Parathyroid adenoma (tissue), 2 donors: ENCODE results near the gene SPESP1.

Experiments used
- H2AFZ ChIP-seq: fragments of 300-600 bp; sonication (generic); one replicate; pipeline ENCODE4 v1.7.0; 2017; ENCODE audit warnings: antibody characterized with exemption, mild to moderate bottlenecking
- H3K27ac ChIP-seq: fragments of 300-600 bp; sonication (generic); one replicate; pipeline ENCODE4 v1.7.0; 2017
- H3K27me3 ChIP-seq: fragments of 300-600 bp; sonication (generic); one replicate; pipeline ENCODE4 v1.7.0; 2017; ENCODE audit warnings: low read length; ENCODE audit not compliant: control insufficient read depth, insufficient read depth
- H3K36me3 ChIP-seq: fragments of 300-600 bp; sonication (generic); one replicate; pipeline ENCODE4 v1.7.0; 2017; ENCODE audit warnings: low read length; ENCODE audit not compliant: control insufficient read depth, insufficient read depth
- H3K4me1 ChIP-seq: fragments of 300-600 bp; sonication (generic); one replicate; pipeline ENCODE4 v1.7.0; 2017; ENCODE audit warnings: control low read depth
- H3K4me2 ChIP-seq: fragments of 300-600 bp; sonication (generic); one replicate; pipeline ENCODE4 v1.7.0; 2017; ENCODE audit warnings: low read length
- H3K4me3 ChIP-seq: fragments of 300-600 bp; sonication (generic); one replicate; pipeline ENCODE4 v1.7.0; 2017; ENCODE audit warnings: low read depth, low read length
- H3K79me2 ChIP-seq: fragments of 300-600 bp; sonication (generic); one replicate; pipeline ENCODE4 v1.7.0; 2017; ENCODE audit warnings: control low read depth
- H3K9ac ChIP-seq: fragments of 300-600 bp; sonication (generic); one replicate; pipeline ENCODE4 v1.7.0; 2017; ENCODE audit warnings: mild to moderate bottlenecking
- H3K9me3 ChIP-seq: fragments of 300-600 bp; sonication (generic); one replicate; pipeline ENCODE4 v1.7.0; 2017; ENCODE audit warnings: low read length; ENCODE audit not compliant: control insufficient read depth
- TF ChIP-seq, protein P1 (sequence below): fragments of 300-600 bp; sonication (generic); IDR thresholded peaks from one replicate; pipeline ENCODE4 v1.7.0; 2017; ENCODE audit warnings: antibody characterized with exemption, mild to moderate bottlenecking
- donor health status: primary hyperparathyroidism.

The SPESP1 gene

DNA sequence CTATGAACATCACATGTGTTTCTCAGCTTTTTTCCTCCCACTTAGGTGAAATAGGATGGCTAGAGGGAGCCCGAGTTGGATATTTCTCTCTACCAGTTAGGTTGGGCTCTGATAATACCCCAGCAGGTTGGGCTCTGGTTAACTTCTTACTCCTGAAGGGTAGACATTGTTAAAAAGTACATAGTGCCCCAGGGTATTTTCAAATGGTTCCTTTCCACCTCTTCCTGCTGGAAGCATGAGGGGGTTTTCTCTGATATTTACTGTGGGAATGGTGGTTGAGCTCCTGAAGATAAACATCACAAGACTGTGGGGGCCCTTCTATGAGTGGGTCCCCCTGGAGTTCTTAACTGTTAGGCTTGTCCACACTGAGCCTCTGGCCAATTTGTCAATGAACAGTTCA lies 36.1 kb upstream of the SPESP1 start:
- Histone ChIP-seq H2AFZ (no peak overlapping the region), H3K4me3 (no peak overlapping the region), H3K27me3 (no peaks in the 10 kb centered on the region), H3K9ac (no peak overlapping the region), H3K4me2 (no peak overlapping the region), H3K27ac (no peak overlapping the region), H3K9me3 (no peaks in the 10 kb centered on the region), H3K4me1 (no peaks in the 10 kb centered on the region), H3K36me3 (no peaks in the 10 kb centered on the region), H3K79me2 (no peaks in the 10 kb centered on the region)
- TF ChIP-seq, protein P1, sequence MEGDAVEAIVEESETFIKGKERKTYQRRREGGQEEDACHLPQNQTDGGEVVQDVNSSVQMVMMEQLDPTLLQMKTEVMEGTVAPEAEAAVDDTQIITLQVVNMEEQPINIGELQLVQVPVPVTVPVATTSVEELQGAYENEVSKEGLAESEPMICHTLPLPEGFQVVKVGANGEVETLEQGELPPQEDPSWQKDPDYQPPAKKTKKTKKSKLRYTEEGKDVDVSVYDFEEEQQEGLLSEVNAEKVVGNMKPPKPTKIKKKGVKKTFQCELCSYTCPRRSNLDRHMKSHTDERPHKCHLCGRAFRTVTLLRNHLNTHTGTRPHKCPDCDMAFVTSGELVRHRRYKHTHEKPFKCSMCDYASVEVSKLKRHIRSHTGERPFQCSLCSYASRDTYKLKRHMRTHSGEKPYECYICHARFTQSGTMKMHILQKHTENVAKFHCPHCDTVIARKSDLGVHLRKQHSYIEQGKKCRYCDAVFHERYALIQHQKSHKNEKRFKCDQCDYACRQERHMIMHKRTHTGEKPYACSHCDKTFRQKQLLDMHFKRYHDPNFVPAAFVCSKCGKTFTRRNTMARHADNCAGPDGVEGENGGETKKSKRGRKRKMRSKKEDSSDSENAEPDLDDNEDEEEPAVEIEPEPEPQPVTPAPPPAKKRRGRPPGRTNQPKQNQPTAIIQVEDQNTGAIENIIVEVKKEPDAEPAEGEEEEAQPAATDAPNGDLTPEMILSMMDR, result no peak

DNA sequence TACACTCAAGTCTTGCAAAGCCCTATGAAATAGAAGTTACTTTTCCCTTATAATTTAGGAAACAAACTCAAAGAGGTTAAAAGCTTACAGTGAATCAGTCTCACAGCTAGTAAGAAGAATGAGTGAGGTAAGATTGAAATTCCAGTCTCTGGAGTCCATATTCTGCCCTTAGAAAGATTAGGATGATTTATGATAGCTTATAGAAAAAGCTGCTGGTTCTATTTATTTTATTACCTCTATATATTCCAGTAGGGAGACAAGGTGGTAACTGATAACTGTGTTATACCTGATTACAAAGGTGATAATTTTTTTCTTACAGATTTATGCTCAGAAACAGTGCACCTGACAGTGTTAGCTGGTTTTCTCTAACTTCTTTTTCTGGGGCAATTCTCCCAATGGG lies 34.1 kb upstream of the SPESP1 start:
- Histone ChIP-seq H3K27ac (no peak overlapping the region), H3K4me3 (no peak overlapping the region), H3K27me3 (no peaks in the 10 kb centered on the region), H3K36me3 (no peaks in the 10 kb centered on the region), H2AFZ (no peak overlapping the region), H3K79me2 (no peaks in the 10 kb centered on the region), H3K9me3 (no peaks in the 10 kb centered on the region), H3K9ac (no peak overlapping the region), H3K4me2 (no peak overlapping the region), H3K4me1 (no peaks in the 10 kb centered on the region)
- TF ChIP-seq, protein P1, result no peak

DNA sequence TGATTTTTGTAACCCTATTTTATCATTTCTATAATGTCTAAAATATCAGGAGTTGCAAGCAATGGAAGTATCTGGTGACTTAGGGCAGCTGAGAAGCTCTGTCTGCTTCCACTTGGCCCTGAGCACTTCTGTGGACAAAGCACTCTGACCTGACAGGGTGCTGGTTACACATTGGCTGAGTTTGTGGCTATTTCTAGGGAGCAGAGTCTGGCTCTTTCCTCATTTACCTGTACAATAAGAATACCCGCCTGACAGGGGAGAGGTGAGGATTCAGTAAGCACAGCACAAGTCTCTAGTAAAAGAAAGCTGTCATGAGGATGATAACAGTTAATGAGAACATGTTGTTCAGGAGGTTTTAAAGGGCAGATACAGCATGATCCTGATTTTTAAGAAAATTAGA lies 33.3 kb upstream of the SPESP1 start:
- Histone ChIP-seq H3K27me3 (no peaks in the 10 kb centered on the region), H3K9me3 (no peaks in the 10 kb centered on the region)
- TF ChIP-seq, protein P1, result no peak

DNA sequence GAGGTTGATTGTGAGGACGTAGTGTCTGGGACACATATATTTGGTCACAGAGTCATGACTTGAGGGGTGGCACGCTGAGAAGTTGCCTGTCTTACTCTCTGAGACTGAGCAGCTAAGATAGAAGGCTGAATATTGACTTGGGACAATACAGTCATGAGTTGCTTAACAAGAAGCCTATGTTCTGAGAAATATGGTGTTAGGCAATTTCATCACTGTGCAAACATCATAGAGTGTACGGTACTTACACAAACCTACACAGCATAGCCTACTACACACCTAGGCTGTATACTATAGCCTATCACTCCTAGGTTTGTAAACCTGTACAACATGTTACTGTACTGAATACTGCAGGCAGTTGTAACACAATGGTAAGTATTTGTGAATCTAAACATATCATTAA lies 30.3 kb upstream of the SPESP1 start:
- Histone ChIP-seq H3K27me3 (no peaks in the 10 kb centered on the region), H3K4me2 (no peak overlapping the region), H3K9ac (no peak overlapping the region), H3K27ac (no peak overlapping the region), H3K4me1 (no peaks in the 10 kb centered on the region), H2AFZ (no peak overlapping the region), H3K9me3 (no peaks in the 10 kb centered on the region), H3K4me3 (no peak overlapping the region), H3K36me3 (no peaks in the 10 kb centered on the region), H3K79me2 (no peaks in the 10 kb centered on the region)
- TF ChIP-seq, protein P1, result no peak

More for the DNA sequence above, 33.3 kb upstream of the SPESP1 start:
- Histone ChIP-seq H2AFZ (no peak overlapping the region), H3K79me2 (no peaks in the 10 kb centered on the region), H3K9ac (no peak overlapping the region), H3K4me2 (no peak overlapping the region), H3K27ac (no peak overlapping the region), H3K4me1 (no peaks in the 10 kb centered on the region), H3K4me3 (no peak overlapping the region), H3K36me3 (no peaks in the 10 kb centered on the region)

DNA sequence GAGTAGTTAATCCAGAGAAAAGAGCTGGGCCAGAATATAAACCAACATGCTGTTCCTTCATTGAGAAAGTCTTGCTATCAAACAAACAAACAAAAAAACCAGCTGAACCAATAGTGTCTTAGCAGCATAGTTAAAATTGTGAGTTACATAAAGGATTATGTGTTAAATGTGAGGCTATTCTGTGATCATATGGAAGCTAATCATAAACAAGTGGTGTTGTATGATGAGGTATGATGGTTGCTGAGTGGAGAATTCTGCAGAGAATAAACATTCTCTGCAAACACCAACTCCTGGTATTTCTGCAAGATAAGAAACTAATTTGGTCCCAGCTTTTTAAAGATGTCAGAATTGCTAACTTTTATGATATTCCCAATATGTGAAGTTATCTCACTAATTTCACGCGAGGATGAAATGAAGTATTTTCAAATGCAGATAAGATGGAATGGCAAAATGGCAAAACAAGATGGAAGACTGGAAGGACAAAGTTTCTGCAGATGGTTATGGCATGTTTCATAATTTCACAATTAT lies 22.9 kb upstream of the SPESP1 start:
- Histone ChIP-seq H2AFZ (no peak overlapping the region), H3K4me2 (no peak overlapping the region), H3K36me3 (no peaks in the 10 kb centered on the region), H3K79me2 (no peaks in the 10 kb centered on the region), H3K27ac (no peak overlapping the region), H3K9ac (no peak overlapping the region), H3K27me3 (no peaks in the 10 kb centered on the region), H3K9me3 (no peaks in the 10 kb centered on the region), H3K4me3 (no peak overlapping the region), H3K4me1 (no peaks in the 10 kb centered on the region)
- TF ChIP-seq, protein P1, result no peak
